G401.6 (cell line): ENCODE data around the gene MAP4K5.

ENCODE experiments used
- FAIRE-seq: peaks from 2 replicates; lab custom pipeline; 2012; peaks lifted over from hg19 to GRCh38; lab: Jason Lieb, UNC

The MAP4K5 gene

GRCh38 chr14:50476134-50476533, 56.2 kb downstream of the MAP4K5 start:
- no peak for FAIRE-seq

GRCh38 chr14:50475460-50475859, 56.9 kb downstream of the MAP4K5 start:
- FAIRE-seq, result no peak

GRCh38 chr14:50471838-50472465, 60.4 kb downstream of the MAP4K5 start:
- FAIRE-seq, result peak; percentile 62

- no peak for FAIRE-seq
These were observed 62.4 kb downstream of the MAP4K5 start for GRCh38 chr14:50469982-50470381.

- FAIRE-seq, result peak; percentile 33
These were observed 70.3 kb downstream of the MAP4K5 start for GRCh38 chr14:50462111-50462510.

- no peak for FAIRE-seq
These were observed 78.5 kb downstream of the MAP4K5 start for GRCh38 chr14:50453869-50454268.

- no peak for FAIRE-seq
These were observed 79.2 kb downstream of the MAP4K5 start for GRCh38 chr14:50452979-50453705.

- no peak for FAIRE-seq
These were observed 80.1 kb downstream of the MAP4K5 start for GRCh38 chr14:50452296-50452695.

GRCh38 chr14:50451854-50452253, 80.5 kb downstream of the MAP4K5 start:
- no peak for FAIRE-seq

- FAIRE-seq, result peak; percentile 57
These were observed 84.9 kb downstream of the MAP4K5 start for GRCh38 chr14:50447461-50447860.

GRCh38 chr14:50434528-50434927, 97.8 kb downstream of the MAP4K5 start:
- no peak for FAIRE-seq

- no peak for FAIRE-seq
These were observed 100.2 kb downstream of the MAP4K5 start for GRCh38 chr14:50432131-50432530.

GRCh38 chr14:50425816-50426215, 106.6 kb downstream of the MAP4K5 start:
- no peak for FAIRE-seq

GRCh38 chr14:50425105-50425504, 107.3 kb downstream of the MAP4K5 start:
- no peak for FAIRE-seq

GRCh38 chr14:50423529-50423928, 108.8 kb downstream of the MAP4K5 start:
- FAIRE-seq, result no peak

GRCh38 chr14:50421499-50421898, 110.9 kb downstream of the MAP4K5 start:
- FAIRE-seq, result no peak

- no peak for FAIRE-seq
These were observed 114.5 kb downstream of the MAP4K5 start for GRCh38 chr14:50417853-50418252.

- FAIRE-seq, result no peak
These were observed 121.4 kb downstream of the MAP4K5 start for GRCh38 chr14:50410921-50411320.

GRCh38 chr14:50410071-50410470, 122.3 kb downstream of the MAP4K5 start:
- no peak for FAIRE-seq

- FAIRE-seq, result no peak
These were observed 125.1 kb downstream of the MAP4K5 start for GRCh38 chr14:50407111-50407812.

- FAIRE-seq, result no peak
These were observed 128.9 kb downstream of the MAP4K5 start for GRCh38 chr14:50403419-50403818.

GRCh38 chr14:50402965-50403364, 129.4 kb downstream of the MAP4K5 start:
- no peak for FAIRE-seq

- FAIRE-seq, result no peak
These were observed 131.9 kb downstream of the MAP4K5 start for GRCh38 chr14:50400461-50400860.
